Osteoblast (primary cell): ENCODE results near the gene DCTN2. TPM values are rescaled to one million over a fixed set of nuclear protein-coding genes. Genes with fewer than 3 reads are reported as not detected.
"Not testable (repeated sequence)": the region's sequence is repeated elsewhere in the genome, so short reads cannot be mapped to it uniquely, and the experiment has no call there.

ENCODE experiments used
- DNase-seq: peaks from one replicate; pipeline ENCODE4 v3.0.0; 2011; ENCODE audit warnings: low spot score, mixed read lengths; ENCODE audit not compliant: insufficient read length; ENCODE audit errors: missing footprints
- H2AFZ ChIP-seq: 2 replicates; pipeline ENCODE4 v1.6.0; 2011; ENCODE audit warnings: mild to moderate bottlenecking, low read length
- H3K27ac ChIP-seq: 2 replicates; pipeline ENCODE4 v1.5.1; 2011; ENCODE audit warnings: mild to moderate bottlenecking, low read depth, low read length, moderate library complexity
- H3K27me3 ChIP-seq: 2 replicates; pipeline ENCODE4 v1.6.0; 2012; ENCODE audit warnings: mild to moderate bottlenecking, control low read depth, inconsistent platforms, low read length, moderate library complexity; ENCODE audit not compliant: insufficient read depth
- H3K36me3 ChIP-seq: 2 replicates; pipeline ENCODE4 v1.5.1; 2011; ENCODE audit warnings: mild to moderate bottlenecking, low read length, control low read depth, moderate library complexity; ENCODE audit not compliant: insufficient read depth
- H3K4me1 ChIP-seq: 2 replicates; pipeline ENCODE4 v1.5.1; 2011; ENCODE audit warnings: mild to moderate bottlenecking, low read length, control low read depth, moderate library complexity; ENCODE audit not compliant: insufficient read depth
- H3K4me2 ChIP-seq: 2 replicates; pipeline ENCODE4 v1.6.0; 2011; ENCODE audit warnings: mild to moderate bottlenecking, low read length; ENCODE audit not compliant: insufficient read depth
- H3K4me3 ChIP-seq: fragments of 200-600 bp; sonication (generic); 3 replicates; pipeline ENCODE4 v1.5.1; 2012; ENCODE audit warnings: mild to moderate bottlenecking, low read length, inconsistent platforms; ENCODE audit not compliant: insufficient read depth
- H3K79me2 ChIP-seq: 2 replicates; pipeline ENCODE4 v1.6.0; 2012; ENCODE audit warnings: mild to moderate bottlenecking, low read length, control low read depth, inconsistent platforms; ENCODE audit not compliant: insufficient read depth
- H3K9me3 ChIP-seq: 2 replicates; pipeline ENCODE4 v1.5.1; 2011; ENCODE audit warnings: low read depth, low read length, control low read depth
- H4K20me1 ChIP-seq: 2 replicates; pipeline ENCODE4 v1.6.0; 2012; ENCODE audit warnings: mild to moderate bottlenecking, low read length, control low read depth; ENCODE audit not compliant: insufficient read depth
- CTCF ChIP-seq: IDR thresholded peaks from 2 replicates; pipeline ENCODE4 v1.5.1; 2011; ENCODE audit warnings: mild to moderate bottlenecking, low read depth, low read length, moderate library complexity; ENCODE audit errors: extremely low read depth
- total RNA-seq: library from RNA; depleted of rRNA; stranded (reverse); fragments of >200 nt; gene quantifications from 2 replicates; pipeline ENCODE4 v1.2.3, GENCODE V29; 2012

The DCTN2 gene
- total RNA-seq, 1 donor = 123 TPM

GRCh38 chr12:57519796-57520052 is 27.3 kb downstream of the DCTN2 start:
- Histone ChIP-seq H3K9me3 (no peaks in the 10 kb centered on the region), H3K27ac (peak overlapping the region; percentile 99), H3K4me1 (peaks cover 57% of the 10 kb centered on the region), H3K36me3 (peaks cover 47% of the 10 kb centered on the region), H3K79me2 (peaks cover 54% of the 10 kb centered on the region), H3K4me2 (peak overlapping the region; percentile 82), H4K20me1 (peaks cover 51% of the 10 kb centered on the region), H3K27me3 (no peaks in the 10 kb centered on the region), H2AFZ (no peak overlapping the region), H3K4me3 (peak overlapping the region; percentile 83)
- no peak for DNase-seq
- TF ChIP-seq CTCF = no peak

GRCh38 chr12:57518920-57519795 is 27.8 kb downstream of the DCTN2 start:
- Histone ChIP-seq H3K4me3 (peak overlapping the region; percentile 83), H3K79me2 (peaks cover 48% of the 10 kb centered on the region), H3K4me1 (peaks cover 51% of the 10 kb centered on the region), H3K9me3 (no peaks in the 10 kb centered on the region), H3K27me3 (no peaks in the 10 kb centered on the region), H2AFZ (no peak overlapping the region), H3K27ac (peak overlapping the region; percentile 99), H3K4me2 (peak overlapping the region; percentile 82), H4K20me1 (peaks cover 46% of the 10 kb centered on the region), H3K36me3 (peaks cover 48% of the 10 kb centered on the region)
- peak; percentile 84 for DNase-seq
- no peak for TF ChIP-seq CTCF

GRCh38 chr12:57518176-57518919 is 28.6 kb downstream of the DCTN2 start:
- TF ChIP-seq CTCF = no peak
- Histone ChIP-seq H2AFZ (no peak overlapping the region), H3K4me2 (peak overlapping the region; percentile 82), H3K79me2 (peaks cover 40% of the 10 kb centered on the region), H4K20me1 (peaks cover 38% of the 10 kb centered on the region), H3K4me1 (peaks cover 43% of the 10 kb centered on the region), H3K4me3 (peak overlapping the region; percentile 83), H3K9me3 (no peaks in the 10 kb centered on the region), H3K27ac (peak overlapping the region; percentile 99), H3K27me3 (no peaks in the 10 kb centered on the region), H3K36me3 (peaks cover 52% of the 10 kb centered on the region)
- peak; percentile 76 for DNase-seq

- not testable (repeated sequence) for H3K27me3 ChIP-seq, H3K9me3 ChIP-seq, DNase-seq, H2AFZ ChIP-seq
- peak overlapping the region; percentile 82 for H3K4me2 ChIP-seq
- peaks cover 38% of the 10 kb centered on the region for H3K79me2 ChIP-seq
- peaks cover 43% of the 10 kb centered on the region for H3K4me1 ChIP-seq
- peaks cover 39% of the 10 kb centered on the region for H4K20me1 ChIP-seq
- peak overlapping the region; percentile 83 for H3K4me3 ChIP-seq
- peak overlapping the region; percentile 99 for H3K27ac ChIP-seq
- H3K36me3 ChIP-seq = peaks cover 58% of the 10 kb centered on the region
Measured at GRCh38 chr12:57517718-57518117, 29.3 kb downstream of the DCTN2 start.
